Measurements from ENCODE around the gene ROBO2.

Gene ROBO2

GRCh38 chr3:77169823-77170222 lies 129.9 kb downstream of the ROBO2 start:
- CTCF ChIA-PET, result no interaction called here
- POLR2A ChIA-PET, result no interaction called here
- TF ChIP-seq CTCF (IDR thresholded peaks at IDR 0.05; ENCODE audit: control extremely low read depth, extremely low read depth, low read depth, missing control alignments), result no peak
- DNase-seq (ENCODE audit: extremely low spot score), result no peak

GRCh38 chr3:77171026-77171425 lies 131.1 kb downstream of the ROBO2 start:
- ChIA-PET POLR2A (no interaction called here), CTCF (no interaction called here)
- DNase-seq (ENCODE audit: extremely low spot score), result no peak
- no peak for TF ChIP-seq CTCF (IDR thresholded peaks at IDR 0.05; ENCODE audit: control extremely low read depth, extremely low read depth, low read depth, missing control alignments)

- POLR2A ChIA-PET, result no interaction called here
- DNase-seq (ENCODE audit: extremely low spot score), result no peak
- TF ChIP-seq CTCF (IDR thresholded peaks at IDR 0.05; ENCODE audit: control extremely low read depth, extremely low read depth, low read depth, missing control alignments), result no peak
- CTCF ChIA-PET, result no interaction called here
Observed at GRCh38 chr3:77179762-77180161, 139.9 kb downstream of the ROBO2 start.

GRCh38 chr3:77182341-77182740 lies 142.4 kb downstream of the ROBO2 start:
- TF ChIP-seq CTCF (IDR thresholded peaks at IDR 0.05; ENCODE audit: control extremely low read depth, extremely low read depth, low read depth, missing control alignments), result no peak
- DNase-seq (ENCODE audit: extremely low spot score), result no peak
- ChIA-PET CTCF (interaction anchor here (0.7 to 0.8 kb wide), 2 partner anchors 14 to 20 kb away, joined by 3 to 4 read pairs; no protein-coding TSS in a partner anchor), POLR2A (no interaction called here)

GRCh38 chr3:77186319-77186718 lies 146.4 kb downstream of the ROBO2 start:
- no peak for DNase-seq (ENCODE audit: extremely low spot score)
- TF ChIP-seq CTCF (IDR thresholded peaks at IDR 0.05; ENCODE audit: control extremely low read depth, extremely low read depth, low read depth, missing control alignments), result no peak
- ChIA-PET CTCF (interaction anchor here (0.8 to 1.3 kb wide), 2 partner anchors 16 to 31 kb away, joined by 3 read pairs; no protein-coding TSS in a partner anchor), POLR2A (no interaction called here)

GRCh38 chr3:77186728-77187127 lies 146.8 kb downstream of the ROBO2 start:
- ChIA-PET CTCF (interaction anchor here (0.8 to 1.3 kb wide), 2 partner anchors 16 to 31 kb away, joined by 3 read pairs; no protein-coding TSS in a partner anchor), POLR2A (no interaction called here)
- TF ChIP-seq CTCF (IDR thresholded peaks at IDR 0.05; ENCODE audit: control extremely low read depth, extremely low read depth, low read depth, missing control alignments), result no peak
- DNase-seq (ENCODE audit: extremely low spot score), result no peak

GRCh38 chr3:77188210-77188609 lies 148.3 kb downstream of the ROBO2 start:
- TF ChIP-seq CTCF (IDR thresholded peaks at IDR 0.05; ENCODE audit: control extremely low read depth, extremely low read depth, low read depth, missing control alignments), result no peak
- DNase-seq (ENCODE audit: extremely low spot score), result no peak
- ChIA-PET POLR2A (no interaction called here), CTCF (no interaction called here)

Measured in GM10248 (cell line).